ENCODE data around the gene ELFN2.

The ELFN2 gene

DNA sequence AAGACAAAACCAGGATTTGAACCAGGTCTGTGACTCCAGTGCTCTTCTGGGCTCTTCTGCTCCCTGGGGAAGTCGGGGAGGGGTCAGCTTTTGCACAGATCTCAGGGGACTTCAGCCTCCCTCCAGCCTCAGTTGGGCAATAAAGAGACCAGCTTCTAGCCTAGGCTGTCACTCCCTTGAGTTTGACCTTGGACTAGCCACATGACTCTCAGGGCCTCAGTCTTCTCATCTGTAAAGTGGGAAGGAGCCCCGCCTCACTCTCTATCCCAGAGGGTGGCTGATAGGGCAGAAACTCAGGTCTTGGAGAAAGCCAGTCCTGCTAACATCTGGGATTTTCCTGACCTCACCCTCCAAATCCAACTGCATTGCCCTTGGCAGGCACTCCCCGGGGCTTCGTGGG lies 38.7 kb downstream of the ELFN2 start:
- Mint-ChIP-seq H3K27me3 (ENCODE audit: low read depth) (peaks cover 9% of the 10 kb centered on the region), H3K27ac (no peak overlapping the region), H3K4me3 (no peak overlapping the region)

DNA sequence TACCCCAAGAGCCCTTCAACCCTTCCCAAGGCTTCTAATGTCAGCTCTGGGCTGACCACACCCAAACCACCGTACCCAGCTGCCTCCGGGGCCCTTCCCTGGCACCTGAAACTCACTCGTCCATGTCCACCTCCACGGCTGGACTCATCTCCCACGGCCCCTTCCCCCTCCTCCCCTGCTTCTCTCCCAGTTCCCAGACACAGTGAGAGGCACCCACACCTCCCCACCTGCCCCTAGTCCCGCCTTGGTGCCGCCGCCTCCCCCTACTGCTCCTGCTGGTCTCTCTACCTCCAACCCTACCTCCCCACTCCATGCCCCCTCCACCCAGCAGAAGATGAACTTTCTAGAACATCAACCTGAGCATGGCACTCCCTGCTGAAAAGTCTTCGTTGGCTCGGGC lies 39.5 kb downstream of the ELFN2 start:
- TF ChIP-seq, protein P1, sequence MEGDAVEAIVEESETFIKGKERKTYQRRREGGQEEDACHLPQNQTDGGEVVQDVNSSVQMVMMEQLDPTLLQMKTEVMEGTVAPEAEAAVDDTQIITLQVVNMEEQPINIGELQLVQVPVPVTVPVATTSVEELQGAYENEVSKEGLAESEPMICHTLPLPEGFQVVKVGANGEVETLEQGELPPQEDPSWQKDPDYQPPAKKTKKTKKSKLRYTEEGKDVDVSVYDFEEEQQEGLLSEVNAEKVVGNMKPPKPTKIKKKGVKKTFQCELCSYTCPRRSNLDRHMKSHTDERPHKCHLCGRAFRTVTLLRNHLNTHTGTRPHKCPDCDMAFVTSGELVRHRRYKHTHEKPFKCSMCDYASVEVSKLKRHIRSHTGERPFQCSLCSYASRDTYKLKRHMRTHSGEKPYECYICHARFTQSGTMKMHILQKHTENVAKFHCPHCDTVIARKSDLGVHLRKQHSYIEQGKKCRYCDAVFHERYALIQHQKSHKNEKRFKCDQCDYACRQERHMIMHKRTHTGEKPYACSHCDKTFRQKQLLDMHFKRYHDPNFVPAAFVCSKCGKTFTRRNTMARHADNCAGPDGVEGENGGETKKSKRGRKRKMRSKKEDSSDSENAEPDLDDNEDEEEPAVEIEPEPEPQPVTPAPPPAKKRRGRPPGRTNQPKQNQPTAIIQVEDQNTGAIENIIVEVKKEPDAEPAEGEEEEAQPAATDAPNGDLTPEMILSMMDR (IDR thresholded peaks at IDR 0.05; ENCODE audit: unreplicated experiment in 3 of 3), result no peak
- Mint-ChIP-seq H3K9me3 (no peaks in the 10 kb centered on the region), H3K4me3 (no peak overlapping the region), H3K27me3 (ENCODE audit: low read depth) (peaks cover 9% of the 10 kb centered on the region), H3K27ac (no peak overlapping the region), H3K36me3 (ENCODE audit: low read depth) (no peaks in the 10 kb centered on the region), H3K4me1 (peaks cover 17% of the 10 kb centered on the region)

More for the DNA sequence above, 38.7 kb downstream of the ELFN2 start:
- TF ChIP-seq, protein P1 (IDR thresholded peaks at IDR 0.05; ENCODE audit: unreplicated experiment in 3 of 3), result no peak
- H3K4me1 Mint-ChIP-seq, result peaks cover 11% of the 10 kb centered on the region
- no peaks in the 10 kb centered on the region for H3K9me3 Mint-ChIP-seq
- no peaks in the 10 kb centered on the region for H3K36me3 Mint-ChIP-seq (ENCODE audit: low read depth)

- H3K9me3 Mint-ChIP-seq, result no peaks in the 10 kb centered on the region
- peaks cover 14% of the 10 kb centered on the region for H3K27me3 Mint-ChIP-seq (ENCODE audit: low read depth)
- no peaks in the 10 kb centered on the region for H3K36me3 Mint-ChIP-seq (ENCODE audit: low read depth)
- peaks cover 18% of the 10 kb centered on the region for H3K4me1 Mint-ChIP-seq
- no peak overlapping the region for H3K4me3 Mint-ChIP-seq
- H3K27ac Mint-ChIP-seq, result no peak overlapping the region
- TF ChIP-seq, protein P1 (IDR thresholded peaks at IDR 0.05; ENCODE audit: unreplicated experiment in 3 of 3), result no peak
Observed at GRCh38 chr22:37386441-37386840, 40.8 kb downstream of the ELFN2 start.

GRCh38 chr22:37384691-37385090 lies 42.6 kb downstream of the ELFN2 start:
- no peak overlapping the region for H3K4me3 Mint-ChIP-seq
- H3K9me3 Mint-ChIP-seq, result no peaks in the 10 kb centered on the region
- peaks cover 26% of the 10 kb centered on the region for H3K4me1 Mint-ChIP-seq
- H3K36me3 Mint-ChIP-seq (ENCODE audit: low read depth), result no peaks in the 10 kb centered on the region
- TF ChIP-seq, protein P1 (IDR thresholded peaks at IDR 0.05; ENCODE audit: unreplicated experiment in 3 of 3), result no peak
- H3K27ac Mint-ChIP-seq, result no peak overlapping the region
- H3K27me3 Mint-ChIP-seq (ENCODE audit: low read depth), result peaks cover 20% of the 10 kb centered on the region

GRCh38 chr22:37383341-37383740 lies 43.9 kb downstream of the ELFN2 start:
- Mint-ChIP-seq H3K9me3 (no peaks in the 10 kb centered on the region), H3K36me3 (ENCODE audit: low read depth) (no peaks in the 10 kb centered on the region), H3K4me3 (no peak overlapping the region), H3K27ac (no peak overlapping the region), H3K27me3 (ENCODE audit: low read depth) (peaks cover 20% of the 10 kb centered on the region), H3K4me1 (peaks cover 36% of the 10 kb centered on the region)
- TF ChIP-seq, protein P1 (IDR thresholded peaks at IDR 0.05; ENCODE audit: unreplicated experiment in 3 of 3), result no peak

GRCh38 chr22:37381489-37381888 lies 45.8 kb downstream of the ELFN2 start:
- Mint-ChIP-seq H3K4me3 (no peak overlapping the region), H3K9me3 (no peaks in the 10 kb centered on the region), H3K4me1 (peaks cover 44% of the 10 kb centered on the region), H3K27me3 (ENCODE audit: low read depth) (peaks cover 17% of the 10 kb centered on the region), H3K36me3 (ENCODE audit: low read depth) (no peaks in the 10 kb centered on the region), H3K27ac (peak overlapping the region in 1 of 3 experiments; percentile 5)
- TF ChIP-seq, protein P1 (IDR thresholded peaks at IDR 0.05; ENCODE audit: unreplicated experiment in 3 of 3), result no peak
